HCT116 (cell line): ENCODE measurements around the gene CADPS2. TPM values are rescaled to one million over a fixed set of nuclear protein-coding genes. Genes with fewer than 3 reads are reported as not detected.

Source experiments
- ATAC-seq: fragments of 200-7000 bp; cut with Tn5 transposase; 2 replicates; pipeline ENCODE4 v1.9.1; 2020; ENCODE audit warnings: mild to moderate bottlenecking, moderate library complexity
- BruUV-seq: library from RNA; stranded (reverse); fragments of 400-500 nt; replicated peaks from 2 replicates; lab custom pipeline; 2021; lab: Mats Ljungman, UMichigan
- CTCF ChIA-PET: fragments of 300-600 bp; sonication (Branson Sonifier 250); formaldehyde crosslinking; loops from one replicate; lab custom pipeline; 2021; ENCODE audit warnings: antibody characterized with exemption; lab: Charles Lee
- POLR2A ChIA-PET: fragments of 300-600, 350-600 bp; sonication (Branson Sonifier 250); formaldehyde crosslinking; loops from one replicate; lab custom pipeline; 2021; ENCODE audit warnings: antibody characterized with exemption; lab: Charles Lee
- RAD21 ChIA-PET, 2 experiments: fragments of 300-600 bp; sonication (Branson Sonifier 250); formaldehyde crosslinking; loops; one replicate each; lab custom pipeline; 2023; ENCODE audit warnings: low total read pairs in 2 of 2; ENCODE audit not compliant: uncharacterized antibody in 2 of 2, unreplicated experiment in 2 of 2, low non-redundant PET in 1 of 2; lab: Charles Lee
- DNase-seq: peaks from one replicate; pipeline ENCODE4 v3.0.0-alpha.2; 2010; ENCODE audit warnings: low read depth, low spot score
- H2AFZ ChIP-seq: fragments of 200-600 bp; shearing (Covaris generic), sonication (generic); 2 replicates; pipeline ENCODE4 v1.6.1; 2017; ENCODE audit warnings: low read depth, mixed run types, mixed read lengths, antibody characterized with exemption, low read length; ENCODE audit not compliant: poor library complexity, severe bottlenecking
- H3K27ac ChIP-seq: 2 replicates; pipeline ENCODE4 v1.5.1; 2012; ENCODE audit warnings: low read depth, low read length
- H3K27me3 ChIP-seq: fragments of 200-600 bp; sonication (generic); 2 replicates; pipeline ENCODE4 v1.6.1; 2016; ENCODE audit warnings: mixed run types, low read length, mixed read lengths; ENCODE audit not compliant: insufficient read depth
- H3K36me3 ChIP-seq, 2 experiments: fragments of 200-500 bp in 1 of 2; fragments of 200-600 bp in 1 of 2; sonication (Bioruptor generic) in 1 of 2; sonication (generic) in 1 of 2; 2 replicates each; pipeline versions ENCODE4 v1.5.1 to v1.6.1; 2014 to 2016; ENCODE audit warnings: low read length in 2 of 2, inconsistent platforms in 1 of 2, mixed read lengths in 1 of 2, mixed run types in 1 of 2; ENCODE audit not compliant: insufficient read depth in 2 of 2, control insufficient read depth in 1 of 2
- H3K4me1 ChIP-seq, 2 experiments: fragments of 200-600 bp in 1 of 2; sonication (generic) in 1 of 2; 2 replicates each; pipeline versions ENCODE4 v1.5.1 to v1.6.1; 2012 to 2017; ENCODE audit warnings: low read length in 2 of 2, inconsistent platforms in 1 of 2, mild to moderate bottlenecking in 1 of 2, mixed read lengths in 1 of 2, mixed run types in 1 of 2, moderate library complexity in 1 of 2; ENCODE audit not compliant: insufficient read depth in 2 of 2, control insufficient read depth in 1 of 2
- H3K4me2 ChIP-seq: fragments of 200-600 bp; sonication (generic); 2 replicates; pipeline ENCODE4 v1.6.1; 2017; ENCODE audit warnings: mixed run types, low read length, mixed read lengths
- H3K4me3 ChIP-seq, 2 experiments: fragments of 200-600 bp in 1 of 2; sonication (generic) in 1 of 2; replicated peaks in 1 of 2; 2 replicates each; pipeline ENCODE4 v1.5.1; 2011 to 2016; ENCODE audit warnings: low read length in 2 of 2, control low read depth in 1 of 2, low read depth in 1 of 2, mild to moderate bottlenecking in 1 of 2, mixed read lengths in 1 of 2, mixed run types in 1 of 2
- H3K79me2 ChIP-seq: fragments of 200-600 bp; sonication (generic); 2 replicates; pipeline ENCODE4 v1.6.1; 2017; ENCODE audit warnings: mild to moderate bottlenecking, mixed run types, low read length, moderate library complexity, mixed read lengths; ENCODE audit not compliant: insufficient read depth
- H3K9ac ChIP-seq: fragments of 200-600 bp; sonication (generic); 2 replicates; pipeline ENCODE4 v1.6.1; 2016; ENCODE audit warnings: low read length, mixed read lengths
- H3K9me2 ChIP-seq: fragments of 200-600 bp; sonication (generic), shearing (Covaris generic); 2 replicates; pipeline ENCODE4 v1.6.1; 2017; ENCODE audit warnings: mixed run types, mild to moderate bottlenecking, moderate library complexity; ENCODE audit not compliant: insufficient read depth
- H3K9me3 ChIP-seq, 2 experiments: fragments of 200-500 bp in 1 of 2; fragments of 200-600 bp in 1 of 2; sonication (Bioruptor generic) in 1 of 2; sonication (generic) in 1 of 2; 2 replicates each; pipeline ENCODE4 v1.6.1; 2014 to 2017; ENCODE audit warnings: low read length in 2 of 2, mixed read lengths in 2 of 2, inconsistent platforms in 1 of 2, low read depth in 1 of 2, mild to moderate bottlenecking in 1 of 2, mixed run types in 1 of 2, moderate library complexity in 1 of 2; ENCODE audit not compliant: control insufficient read depth in 1 of 2, insufficient read depth in 1 of 2
- H4K20me1 ChIP-seq: fragments of 200-600 bp; sonication (generic), shearing (Covaris generic); 2 replicates; pipeline ENCODE4 v1.6.1; 2017; ENCODE audit warnings: mixed run types, mild to moderate bottlenecking, moderate library complexity; ENCODE audit not compliant: insufficient read depth
- CBX3 ChIP-seq: IDR thresholded peaks from 2 replicates; pipeline ENCODE4 v1.6.1; 2012; ENCODE audit warnings: low read depth
- CEBPB ChIP-seq: IDR thresholded peaks from 2 replicates; pipeline ENCODE4 v1.6.1; 2012; ENCODE audit warnings: low read depth
- EGR1 ChIP-seq: IDR thresholded peaks from 2 replicates; pipeline ENCODE4 v1.6.1; 2012; ENCODE audit warnings: low read depth
- ELF1 ChIP-seq: IDR thresholded peaks from 2 replicates; pipeline ENCODE4 v1.6.1; 2012; ENCODE audit warnings: low read depth, borderline replicate concordance
- EZH2 ChIP-seq: fragments of 200-600 bp; sonication (generic); IDR thresholded peaks from 2 replicates; pipeline ENCODE4 v1.6.1; 2017; ENCODE audit warnings: antibody characterized with exemption, mixed run types
- EZH2phosphoT487 ChIP-seq: fragments of 200-600 bp; IDR thresholded peaks from 2 replicates; pipeline ENCODE4 v1.6.1; 2018; ENCODE audit warnings: antibody characterized with exemption, borderline replicate concordance
- FOSL1 ChIP-seq: IDR thresholded peaks from 2 replicates; pipeline ENCODE4 v1.6.1; 2012; ENCODE audit warnings: low read depth
- POLR2A ChIP-seq: IDR thresholded peaks from 2 replicates; pipeline ENCODE4 v1.7.0; 2011; ENCODE audit warnings: borderline replicate concordance; ENCODE audit not compliant: insufficient read depth, insufficient read length; ENCODE audit errors: extremely low read depth
- POLR2AphosphoS5 ChIP-seq: IDR thresholded peaks from 2 replicates; pipeline ENCODE4 v1.6.1; 2011; ENCODE audit warnings: mild to moderate bottlenecking, low read depth, low read length, moderate library complexity
- RAD21 ChIP-seq: IDR thresholded peaks from 2 replicates; pipeline ENCODE4 v1.6.1; 2012; ENCODE audit warnings: low read depth, mild to moderate bottlenecking
- SIN3A ChIP-seq: IDR thresholded peaks from 2 replicates; pipeline ENCODE4 v1.6.1; 2012; ENCODE audit warnings: low read depth
- SRF ChIP-seq: IDR thresholded peaks from 2 replicates; pipeline ENCODE4 v1.6.1; 2012; ENCODE audit warnings: low read depth
- TCF7L2 ChIP-seq: IDR thresholded peaks from 2 replicates; pipeline ENCODE4 v1.7.0; 2011; ENCODE audit warnings: borderline replicate concordance, inconsistent platforms; ENCODE audit not compliant: insufficient read depth, insufficient read length; ENCODE audit errors: extremely low read depth
- YY1 ChIP-seq: IDR thresholded peaks from 2 replicates; pipeline ENCODE4 v1.6.1; 2011; ENCODE audit warnings: low read length, low read depth, moderate library complexity, mild to moderate bottlenecking; ENCODE audit not compliant: insufficient replicate concordance; ENCODE audit errors: extremely low read depth
- ZFX ChIP-seq: fragments of 450-650 bp; IDR thresholded peaks from 2 replicates; pipeline ENCODE4 v1.6.1; 2017
- ZNF274 ChIP-seq: fragments of 200-500 bp; sonication (Bioruptor generic); IDR thresholded peaks from 2 replicates; pipeline ENCODE4 v1.6.1; 2014; ENCODE audit warnings: mild to moderate bottlenecking, low read depth, low read length, inconsistent platforms
- intact Hi-C: fragments of 100-400 bp; cut with micrococcal nuclease; formaldehyde crosslinking; loops from 2 replicates; pipeline ENCODE4 v1.10.0; 2022
- total RNA-seq: library from RNA; stranded (reverse); gene quantifications from one replicate; pipeline ENCODE4 v1.2.1, GENCODE V29; 2021; ENCODE audit not compliant: unreplicated experiment
- TF ChIP-seq, protein P1 (sequence below): IDR thresholded peaks from 2 replicates; pipeline ENCODE4 v1.6.1; 2012
- TF ChIP-seq, protein P2 (sequence below): IDR thresholded peaks from 2 replicates; pipeline ENCODE4 v1.6.1; 2012
- TF ChIP-seq, protein P3 (sequence below), 3 experiments: fragments of 200-600 bp in 1 of 3; sonication (generic) in 1 of 3; IDR thresholded peaks in 2 of 3; conservative IDR thresholded peaks in 1 of 3; 2 replicates each; pipeline ENCODE4 v1.5.1; 2012 to 2017; ENCODE audit warnings: low read depth in 2 of 3, low read length in 2 of 3, antibody characterized with exemption in 1 of 3, borderline replicate concordance in 1 of 3, control low read depth in 1 of 3, mild to moderate bottlenecking in 1 of 3, mixed read lengths in 1 of 3, mixed run types in 1 of 3, moderate library complexity in 1 of 3; ENCODE audit not compliant: insufficient read depth in 1 of 3
- TF ChIP-seq, protein P4 (sequence below): IDR thresholded peaks from 2 replicates; pipeline ENCODE4 v1.6.1; 2012; ENCODE audit warnings: low read depth

Gene CADPS2
- total RNA-seq, 1 experiment from 2014 or later, result 7.5 TPM

DNA sequence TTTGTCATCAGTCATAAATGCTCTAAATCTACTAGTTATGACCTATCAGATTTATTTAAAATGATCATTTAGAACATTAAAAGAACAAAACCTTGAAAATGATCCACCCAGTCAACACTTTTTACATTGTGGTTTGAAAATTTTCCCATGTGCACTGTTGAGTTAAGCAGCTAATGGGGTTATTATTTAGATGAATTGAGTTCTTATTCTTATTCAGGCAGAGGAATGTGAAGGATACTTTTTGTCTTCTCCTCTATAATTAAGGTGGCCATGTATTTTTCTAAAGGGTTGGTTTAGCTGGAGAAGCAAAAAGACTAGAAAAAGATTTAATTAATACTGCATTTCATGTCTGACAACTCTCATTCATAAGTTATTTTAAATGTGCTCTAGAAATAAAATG is 506.8 kb downstream of the CADPS2 start (continued):
- TF ChIP-seq, protein P1, sequence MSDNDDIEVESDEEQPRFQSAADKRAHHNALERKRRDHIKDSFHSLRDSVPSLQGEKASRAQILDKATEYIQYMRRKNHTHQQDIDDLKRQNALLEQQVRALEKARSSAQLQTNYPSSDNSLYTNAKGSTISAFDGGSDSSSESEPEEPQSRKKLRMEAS, result no peak
- TF ChIP-seq ELF1 (no peak), POLR2AphosphoS5 (no peak), FOSL1 (no peak)

DNA sequence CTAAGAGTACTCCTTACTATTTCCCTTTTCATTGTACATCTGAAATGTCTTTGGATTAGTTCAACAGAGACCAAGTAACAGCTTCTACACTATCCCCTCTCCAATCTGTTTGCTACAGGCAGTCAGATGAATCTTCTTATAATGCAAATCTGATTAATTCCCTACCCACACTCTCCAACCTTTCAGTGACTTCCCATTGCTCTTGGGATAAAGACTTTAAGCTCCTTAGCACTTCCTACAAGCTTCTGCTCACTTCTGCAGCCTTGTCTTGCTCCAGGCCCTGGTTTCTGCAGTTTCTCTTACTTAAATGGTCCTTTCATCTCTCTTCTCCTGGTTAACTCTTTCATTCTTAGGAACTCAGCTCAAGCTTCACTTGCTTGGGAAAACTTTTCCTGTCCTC is 516.5 kb downstream of the CADPS2 start:
- no peaks in the 10 kb centered on the region for H3K4me1 ChIP-seq
- RAD21 ChIA-PET, result no interaction called here
- DNase-seq, result no peak
- no TSS peak for BruUV-seq
- no peaks in the 10 kb centered on the region for H3K79me2 ChIP-seq
- no peak overlapping the region for H2AFZ ChIP-seq
- no peak for ATAC-seq
- TF ChIP-seq POLR2A, result no peak
- no peak for TF ChIP-seq CEBPB
- TF ChIP-seq, protein P2, sequence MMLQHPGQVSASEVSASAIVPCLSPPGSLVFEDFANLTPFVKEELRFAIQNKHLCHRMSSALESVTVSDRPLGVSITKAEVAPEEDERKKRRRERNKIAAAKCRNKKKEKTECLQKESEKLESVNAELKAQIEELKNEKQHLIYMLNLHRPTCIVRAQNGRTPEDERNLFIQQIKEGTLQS, result no peak
- no peak for TF ChIP-seq EGR1
- no peak for TF ChIP-seq RAD21
- TF ChIP-seq ZFX, result no peak
- no peak for TF ChIP-seq EZH2phosphoT487
- TF ChIP-seq CBX3, result no peak
- TF ChIP-seq EZH2, result no peak
- TF ChIP-seq ZNF274, result no peak
- no peak for TF ChIP-seq FOSL1
- TF ChIP-seq, protein P3, sequence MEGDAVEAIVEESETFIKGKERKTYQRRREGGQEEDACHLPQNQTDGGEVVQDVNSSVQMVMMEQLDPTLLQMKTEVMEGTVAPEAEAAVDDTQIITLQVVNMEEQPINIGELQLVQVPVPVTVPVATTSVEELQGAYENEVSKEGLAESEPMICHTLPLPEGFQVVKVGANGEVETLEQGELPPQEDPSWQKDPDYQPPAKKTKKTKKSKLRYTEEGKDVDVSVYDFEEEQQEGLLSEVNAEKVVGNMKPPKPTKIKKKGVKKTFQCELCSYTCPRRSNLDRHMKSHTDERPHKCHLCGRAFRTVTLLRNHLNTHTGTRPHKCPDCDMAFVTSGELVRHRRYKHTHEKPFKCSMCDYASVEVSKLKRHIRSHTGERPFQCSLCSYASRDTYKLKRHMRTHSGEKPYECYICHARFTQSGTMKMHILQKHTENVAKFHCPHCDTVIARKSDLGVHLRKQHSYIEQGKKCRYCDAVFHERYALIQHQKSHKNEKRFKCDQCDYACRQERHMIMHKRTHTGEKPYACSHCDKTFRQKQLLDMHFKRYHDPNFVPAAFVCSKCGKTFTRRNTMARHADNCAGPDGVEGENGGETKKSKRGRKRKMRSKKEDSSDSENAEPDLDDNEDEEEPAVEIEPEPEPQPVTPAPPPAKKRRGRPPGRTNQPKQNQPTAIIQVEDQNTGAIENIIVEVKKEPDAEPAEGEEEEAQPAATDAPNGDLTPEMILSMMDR (IDR thresholded peaks at IDR 0.05 in 2 of 3, conservative IDR thresholded peaks at IDR 0.05 in 1 of 3; ENCODE audit: borderline replicate concordance in 1 of 3, insufficient read depth in 1 of 3, low read depth in 2 of 3, low read length in 2 of 3), result no peak
- TF ChIP-seq, protein P4, sequence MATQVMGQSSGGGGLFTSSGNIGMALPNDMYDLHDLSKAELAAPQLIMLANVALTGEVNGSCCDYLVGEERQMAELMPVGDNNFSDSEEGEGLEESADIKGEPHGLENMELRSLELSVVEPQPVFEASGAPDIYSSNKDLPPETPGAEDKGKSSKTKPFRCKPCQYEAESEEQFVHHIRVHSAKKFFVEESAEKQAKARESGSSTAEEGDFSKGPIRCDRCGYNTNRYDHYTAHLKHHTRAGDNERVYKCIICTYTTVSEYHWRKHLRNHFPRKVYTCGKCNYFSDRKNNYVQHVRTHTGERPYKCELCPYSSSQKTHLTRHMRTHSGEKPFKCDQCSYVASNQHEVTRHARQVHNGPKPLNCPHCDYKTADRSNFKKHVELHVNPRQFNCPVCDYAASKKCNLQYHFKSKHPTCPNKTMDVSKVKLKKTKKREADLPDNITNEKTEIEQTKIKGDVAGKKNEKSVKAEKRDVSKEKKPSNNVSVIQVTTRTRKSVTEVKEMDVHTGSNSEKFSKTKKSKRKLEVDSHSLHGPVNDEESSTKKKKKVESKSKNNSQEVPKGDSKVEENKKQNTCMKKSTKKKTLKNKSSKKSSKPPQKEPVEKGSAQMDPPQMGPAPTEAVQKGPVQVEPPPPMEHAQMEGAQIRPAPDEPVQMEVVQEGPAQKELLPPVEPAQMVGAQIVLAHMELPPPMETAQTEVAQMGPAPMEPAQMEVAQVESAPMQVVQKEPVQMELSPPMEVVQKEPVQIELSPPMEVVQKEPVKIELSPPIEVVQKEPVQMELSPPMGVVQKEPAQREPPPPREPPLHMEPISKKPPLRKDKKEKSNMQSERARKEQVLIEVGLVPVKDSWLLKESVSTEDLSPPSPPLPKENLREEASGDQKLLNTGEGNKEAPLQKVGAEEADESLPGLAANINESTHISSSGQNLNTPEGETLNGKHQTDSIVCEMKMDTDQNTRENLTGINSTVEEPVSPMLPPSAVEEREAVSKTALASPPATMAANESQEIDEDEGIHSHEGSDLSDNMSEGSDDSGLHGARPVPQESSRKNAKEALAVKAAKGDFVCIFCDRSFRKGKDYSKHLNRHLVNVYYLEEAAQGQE, result no peak
- TF ChIP-seq YY1, result no peak
- no peak for TF ChIP-seq SRF
- no peak for TF ChIP-seq POLR2AphosphoS5
- TF ChIP-seq SIN3A, result no peak
- no peak for TF ChIP-seq TCF7L2
- H3K9ac ChIP-seq, result no peak overlapping the region
- H3K9me3 ChIP-seq, result no peaks in the 10 kb centered on the region
- POLR2A ChIA-PET, result interaction anchor here (0.6 kb wide), 1 partner anchor 392 kb away, joined by 3 read pairs; no protein-coding TSS in a partner anchor
- H3K27me3 ChIP-seq, result no peaks in the 10 kb centered on the region
- H3K4me3 ChIP-seq, result no peak overlapping the region
- no peaks in the 10 kb centered on the region for H3K36me3 ChIP-seq
- H3K9me2 ChIP-seq, result no peaks in the 10 kb centered on the region; the same call in 1 of the 2 replicates
- no peak overlapping the region for H3K4me2 ChIP-seq
- intact Hi-C loops, result no loop called here
- no peak overlapping the region for H3K27ac ChIP-seq
- H4K20me1 ChIP-seq, result no peaks in the 10 kb centered on the region
- CTCF ChIA-PET, result no interaction called here
